Esophagus (tissue), 2 donors: ENCODE results near the gene PEX11B. TPM values are rescaled to one million over a fixed set of nuclear protein-coding genes. Genes with fewer than 3 reads are reported as not detected.
A peak's percentile ranks its signal among the peaks of the same experiment; 100 is the strongest.

Experiments
- H3K27ac ChIP-seq, 2 donors: one replicate each; pipeline ENCODE4 v1.5.1; 2013; ENCODE audit warnings: low read depth in 2 of 2, mild to moderate bottlenecking in 2 of 2, inconsistent platforms in 1 of 2, low read length in 1 of 2, moderate library complexity in 1 of 2
- H3K27me3 ChIP-seq, 2 donors: one replicate each; pipeline ENCODE4 v1.6.1; 2013; ENCODE audit warnings: low read length in 2 of 2, control low read depth in 1 of 2, mild to moderate bottlenecking in 1 of 2; ENCODE audit not compliant: insufficient read depth in 2 of 2, control insufficient read depth in 1 of 2
- H3K36me3 ChIP-seq, 2 donors: one replicate each; pipeline ENCODE4 v1.6.1; 2013; ENCODE audit warnings: low read length in 1 of 2; ENCODE audit not compliant: control insufficient read depth in 2 of 2, insufficient read depth in 2 of 2
- H3K4me1 ChIP-seq, 2 donors: one replicate each; pipeline ENCODE4 v1.6.1; 2013; ENCODE audit warnings: low read length in 1 of 2; ENCODE audit not compliant: control insufficient read depth in 2 of 2, insufficient read depth in 2 of 2
- H3K4me3 ChIP-seq, 2 donors: one replicate each; pipeline ENCODE4 v1.5.1; 2013; ENCODE audit warnings: low read length in 2 of 2, mild to moderate bottlenecking in 2 of 2, low read depth in 1 of 2, moderate library complexity in 1 of 2
- H3K9me3 ChIP-seq, 2 donors: one replicate each; pipeline ENCODE4 v1.6.1; 2013; ENCODE audit warnings: mild to moderate bottlenecking in 2 of 2, low read depth in 1 of 2, low read length in 1 of 2, moderate library complexity in 1 of 2; ENCODE audit not compliant: control insufficient read depth in 2 of 2, insufficient read depth in 1 of 2
- WGBS, 2 donors: extraction: QIAGEN DNeasy Blood & Tissue Kit; methylation state at CpG; one replicate each; pipeline ENCODE4 v1.1.7; 2013; 5-methylcytosine and 5-hydroxymethylcytosine counted together
- polyA plus RNA-seq, 2 donors: library from polyadenylated mRNA; stranded (reverse); fragments of 200-250 nt; gene quantifications; one replicate each; pipeline ENCODE4 v1.2.3, GENCODE V29; 2013
- donor health status: healthy with polysubstance abuse.
- donor health status: Bipolar disorder and iron deficiency.

PEX11B gene
- polyA plus RNA-seq, 2 donors: 19.3 to 26.4 TPM

- WGBS, 2 donors: 96% methylated on average over 1 of the region's 1 CpG
- Histone ChIP-seq H3K4me3 (peak overlapping the region in 1 of 2 donors; percentile 60), H3K27me3 (no peaks in the 10 kb centered on the region), H3K9me3 (no peaks in the 10 kb centered on the region), H3K27ac (peak overlapping the region in 1 of 2 donors; percentile 26), H3K36me3 (no peaks in the 10 kb centered on the region), H3K4me1 (peaks cover 0 to 4% of the 10 kb centered on the region in 2 donors)
These were observed 33.8 kb downstream of the PEX11B start for GRCh38 chr1:145884675-145885074.

- peak overlapping the region; percentile 82 to 91 for H3K27ac ChIP-seq
- WGBS, 2 donors: 57% methylated on average over 5 of the region's 5 CpGs
These were observed 38.7 kb downstream of the PEX11B start for GRCh38 chr1:145879775-145880174.

GRCh38 chr1:145878724-145879123 lies 39.8 kb downstream of the PEX11B start:
- H3K4me3 ChIP-seq: no peak overlapping the region
- peaks cover 0 to 2% of the 10 kb centered on the region in 2 donors for H3K9me3 ChIP-seq
- H3K36me3 ChIP-seq: peaks cover 0 to 6% of the 10 kb centered on the region in 2 donors
- H3K27ac ChIP-seq: peak overlapping the region; percentile 82 to 97
- H3K27me3 ChIP-seq: no peaks in the 10 kb centered on the region
- 66 to 77% methylated on average over 2 of the region's 2 CpGs for WGBS, 2 donors
- H3K4me1 ChIP-seq: peaks cover 3 to 8% of the 10 kb centered on the region in 2 donors

More at GRCh38 chr1:145879775-145880174, 38.7 kb downstream of the PEX11B start:
- Histone ChIP-seq H3K36me3 (peaks cover 0 to 4% of the 10 kb centered on the region in 2 donors), H3K27me3 (no peaks in the 10 kb centered on the region), H3K4me3 (no peak overlapping the region), H3K4me1 (peaks cover 3 to 8% of the 10 kb centered on the region in 2 donors), H3K9me3 (peaks cover 0 to 2% of the 10 kb centered on the region in 2 donors)

GRCh38 chr1:145877923-145878486 lies 40.5 kb downstream of the PEX11B start:
- no peaks in the 10 kb centered on the region for H3K27me3 ChIP-seq
- peaks cover 0 to 2% of the 10 kb centered on the region in 2 donors for H3K9me3 ChIP-seq
- 70 to 77% methylated on average over 7 of the region's 7 CpGs for WGBS, 2 donors
- no peak overlapping the region for H3K4me3 ChIP-seq
- peaks cover 0 to 6% of the 10 kb centered on the region in 2 donors for H3K36me3 ChIP-seq
- peaks cover 3 to 8% of the 10 kb centered on the region in 2 donors for H3K4me1 ChIP-seq
- peak overlapping the region; percentile 65 to 97 for H3K27ac ChIP-seq

GRCh38 chr1:145874646-145875045 lies 43.9 kb downstream of the PEX11B start:
- H3K27me3 ChIP-seq: no peaks in the 10 kb centered on the region
- WGBS, 2 donors: 94% methylated on average over 12 of the region's 12 CpGs
- H3K4me1 ChIP-seq: peaks cover 3 to 9% of the 10 kb centered on the region in 2 donors
- no peak overlapping the region for H3K27ac ChIP-seq
- H3K36me3 ChIP-seq: peaks cover 0 to 6% of the 10 kb centered on the region in 2 donors
- H3K9me3 ChIP-seq: peaks cover 0 to 2% of the 10 kb centered on the region in 2 donors
- H3K4me3 ChIP-seq: no peak overlapping the region

- H3K27me3 ChIP-seq: no peaks in the 10 kb centered on the region
- no peaks in the 10 kb centered on the region for H3K9me3 ChIP-seq
- H3K36me3 ChIP-seq: peaks cover 0 to 8% of the 10 kb centered on the region in 2 donors
- peaks cover 0 to 2% of the 10 kb centered on the region in 2 donors for H3K4me1 ChIP-seq
- peak overlapping the region; percentile 11 to 22 for H3K4me3 ChIP-seq
- peak overlapping the region; percentile 71 to 75 for H3K27ac ChIP-seq
- WGBS, 2 donors: 29 to 31% methylated on average over 46 to 47 of the region's 47 CpGs
These were observed 46.3 kb downstream of the PEX11B start for GRCh38 chr1:145871994-145872924.

- no peak overlapping the region for H3K27ac ChIP-seq
- H3K27me3 ChIP-seq: no peaks in the 10 kb centered on the region
- peaks cover 0 to 2% of the 10 kb centered on the region in 2 donors for H3K4me1 ChIP-seq
- H3K9me3 ChIP-seq: no peaks in the 10 kb centered on the region
- no peak overlapping the region for H3K4me3 ChIP-seq
- WGBS, 2 donors: 77 to 80% methylated on average over 4 of the region's 4 CpGs
- H3K36me3 ChIP-seq: peaks cover 0 to 2% of the 10 kb centered on the region in 2 donors
These were observed 50.3 kb downstream of the PEX11B start for GRCh38 chr1:145868232-145868631.

- 74 to 76% methylated on average over 5 of the region's 5 CpGs for WGBS, 2 donors
- Histone ChIP-seq H3K9me3 (no peaks in the 10 kb centered on the region), H3K36me3 (peaks cover 0 to 2% of the 10 kb centered on the region in 2 donors), H3K4me3 (no peak overlapping the region), H3K27me3 (no peaks in the 10 kb centered on the region), H3K4me1 (peaks cover 0 to 4% of the 10 kb centered on the region in 2 donors), H3K27ac (no peak overlapping the region)
These were observed 55.1 kb downstream of the PEX11B start for GRCh38 chr1:145863282-145864018.
